Measurements from ENCODE around the gene HVCN1. TPM values are rescaled to one million over a fixed set of nuclear protein-coding genes. Genes with fewer than 3 reads are reported as not detected.

Gene HVCN1
- total and polyA plus RNA-seq, 10 donors, result 46.9 to 114 (median 69.0) TPM

GRCh38 chr12:110668480-110669192 is 20.3 kb downstream of the HVCN1 start:
- Histone ChIP-seq H3K27me3 (replicated peaks in 1 of 7) (no peaks in the 10 kb centered on the region), H3K4me1 (peaks cover 23 to 86% (median 52%) of the 10 kb centered on the region in 6 donors), H3K36me3 (peaks cover 0 to 65% (median 9%) of the 10 kb centered on the region in 6 donors), H3K27ac (peak overlapping the region in 7 of 8 donors; percentile 35 to 80 (median 72)), H3K4me3 (peak overlapping the region in 2 of 8 donors; percentile 2 to 32), H3K9me3 (peaks cover 3 to 35% (median 26%) of the 10 kb centered on the region in 8 donors)
- intact Hi-C loops (cut with DNase I; ENCODE audit: low total_unique reads), result no loop called here
- TF ChIP-seq CTCF (IDR thresholded peaks at IDR 0.05 in 8 of 11, conservative IDR thresholded peaks at IDR 0.05 in 3 of 11) (no peak), POLR2AphosphoS5 (IDR thresholded peaks at IDR 0.05) (no peak), POLR2A (IDR thresholded peaks at IDR 0.05) (no peak)
- 67 to 77% (median 73%) methylated on average over 12 of the region's 12 CpGs for WGBS, 5 donors
- DNase-seq, result peak; percentile 53

GRCh38 chr12:110667671-110668070 is 21.2 kb downstream of the HVCN1 start:
- Histone ChIP-seq H3K36me3 (peaks cover 0 to 58% (median 9%) of the 10 kb centered on the region in 6 donors), H3K4me3 (no peak overlapping the region), H3K27ac (peak overlapping the region in 3 of 8 donors; percentile 75 to 80 (median 80)), H3K9me3 (peaks cover 3 to 35% (median 26%) of the 10 kb centered on the region in 8 donors), H3K4me1 (peaks cover 17 to 86% (median 48%) of the 10 kb centered on the region in 6 donors), H3K27me3 (replicated peaks in 1 of 7) (no peaks in the 10 kb centered on the region)
- 83 to 87% (median 85%) methylated on average over 3 of the region's 3 CpGs for WGBS, 5 donors
- no peak for DNase-seq
- intact Hi-C loops (cut with DNase I; ENCODE audit: low total_unique reads), result no loop called here
- TF ChIP-seq POLR2AphosphoS5 (IDR thresholded peaks at IDR 0.05), result no peak
- TF ChIP-seq POLR2A (IDR thresholded peaks at IDR 0.05), result no peak
- TF ChIP-seq CTCF (IDR thresholded peaks at IDR 0.05 in 8 of 11, conservative IDR thresholded peaks at IDR 0.05 in 3 of 11), result no peak

- WGBS, 5 donors, result 91 to 99% (median 95%) methylated on average over 6 of the region's 6 CpGs
- DNase-seq, result peak; percentile 54
- intact Hi-C loops (cut with DNase I; ENCODE audit: low total_unique reads), result no loop called here
Measured at GRCh38 chr12:110666892-110667291, 22.0 kb downstream of the HVCN1 start.

More at GRCh38 chr12:110666892-110667291, 22.0 kb downstream of the HVCN1 start:
- Histone ChIP-seq H3K27ac (peak overlapping the region in 1 of 8 donors; percentile 80), H3K27me3 (replicated peaks in 1 of 7) (no peaks in the 10 kb centered on the region), H3K4me3 (no peak overlapping the region), H3K4me1 (peaks cover 17 to 86% (median 53%) of the 10 kb centered on the region in 6 donors), H3K9me3 (peaks cover 3 to 35% (median 26%) of the 10 kb centered on the region in 8 donors), H3K36me3 (peaks cover 0 to 50% (median 9%) of the 10 kb centered on the region in 6 donors)
- TF ChIP-seq POLR2A (IDR thresholded peaks at IDR 0.05) (no peak), CTCF (IDR thresholded peaks at IDR 0.05 in 8 of 11, conservative IDR thresholded peaks at IDR 0.05 in 3 of 11) (no peak), POLR2AphosphoS5 (IDR thresholded peaks at IDR 0.05) (no peak)
